ENCODE data around the gene MBNL1.

The MBNL1 gene

GRCh38 chr3:152446495-152446894 is 177.8 kb downstream of the MBNL1 start:
- ATAC-seq: no peak

DNA sequence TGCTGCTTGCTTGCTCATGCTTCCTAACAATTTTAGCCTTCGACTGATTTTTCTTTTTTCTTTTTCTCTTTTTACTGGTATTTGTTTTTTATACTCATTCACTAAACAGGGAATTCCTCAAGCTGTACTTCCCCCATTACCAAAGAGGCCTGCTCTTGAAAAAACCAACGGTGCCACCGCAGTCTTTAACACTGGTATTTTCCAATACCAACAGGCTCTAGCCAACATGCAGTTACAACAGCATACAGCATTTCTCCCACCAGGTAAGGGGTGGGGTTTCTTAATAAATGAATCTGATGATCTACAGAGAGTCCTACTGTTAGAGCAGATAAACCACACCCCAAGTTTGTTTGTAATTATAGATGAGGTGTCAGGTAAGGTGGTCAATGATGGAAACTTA is 178.8 kb downstream of the MBNL1 start:
- no peak for ATAC-seq
- TF ChIP-seq SNAI2 (CRISPR knock-in tag; IDR thresholded peaks at IDR 0.05) (no peak), TCF4 (CRISPR knock-in tag; IDR thresholded peaks at IDR 0.05; ENCODE audit: borderline replicate concordance) (no peak), ZNF565 (CRISPR knock-in tag; conservative IDR thresholded peaks at IDR 0.05; ENCODE audit: low read depth) (no peak), ARNTL (CRISPR knock-in tag; IDR thresholded peaks at IDR 0.05; ENCODE audit: borderline replicate concordance, low read depth) (no peak), PATZ1 (CRISPR knock-in tag; IDR thresholded peaks at IDR 0.05; ENCODE audit: borderline replicate concordance) (no peak), OSR1 (CRISPR knock-in tag; IDR thresholded peaks at IDR 0.05) (no peak), CSDC2 (CRISPR knock-in tag; IDR thresholded peaks at IDR 0.05) (no peak), RARB (CRISPR knock-in tag; IDR thresholded peaks at IDR 0.05) (no peak), PPARA (CRISPR knock-in tag; IDR thresholded peaks at IDR 0.05; ENCODE audit: borderline replicate concordance) (no peak), CREB5 (CRISPR knock-in tag; IDR thresholded peaks at IDR 0.05; ENCODE audit: low read depth) (no peak)
- TF ChIP-seq, protein P1, sequence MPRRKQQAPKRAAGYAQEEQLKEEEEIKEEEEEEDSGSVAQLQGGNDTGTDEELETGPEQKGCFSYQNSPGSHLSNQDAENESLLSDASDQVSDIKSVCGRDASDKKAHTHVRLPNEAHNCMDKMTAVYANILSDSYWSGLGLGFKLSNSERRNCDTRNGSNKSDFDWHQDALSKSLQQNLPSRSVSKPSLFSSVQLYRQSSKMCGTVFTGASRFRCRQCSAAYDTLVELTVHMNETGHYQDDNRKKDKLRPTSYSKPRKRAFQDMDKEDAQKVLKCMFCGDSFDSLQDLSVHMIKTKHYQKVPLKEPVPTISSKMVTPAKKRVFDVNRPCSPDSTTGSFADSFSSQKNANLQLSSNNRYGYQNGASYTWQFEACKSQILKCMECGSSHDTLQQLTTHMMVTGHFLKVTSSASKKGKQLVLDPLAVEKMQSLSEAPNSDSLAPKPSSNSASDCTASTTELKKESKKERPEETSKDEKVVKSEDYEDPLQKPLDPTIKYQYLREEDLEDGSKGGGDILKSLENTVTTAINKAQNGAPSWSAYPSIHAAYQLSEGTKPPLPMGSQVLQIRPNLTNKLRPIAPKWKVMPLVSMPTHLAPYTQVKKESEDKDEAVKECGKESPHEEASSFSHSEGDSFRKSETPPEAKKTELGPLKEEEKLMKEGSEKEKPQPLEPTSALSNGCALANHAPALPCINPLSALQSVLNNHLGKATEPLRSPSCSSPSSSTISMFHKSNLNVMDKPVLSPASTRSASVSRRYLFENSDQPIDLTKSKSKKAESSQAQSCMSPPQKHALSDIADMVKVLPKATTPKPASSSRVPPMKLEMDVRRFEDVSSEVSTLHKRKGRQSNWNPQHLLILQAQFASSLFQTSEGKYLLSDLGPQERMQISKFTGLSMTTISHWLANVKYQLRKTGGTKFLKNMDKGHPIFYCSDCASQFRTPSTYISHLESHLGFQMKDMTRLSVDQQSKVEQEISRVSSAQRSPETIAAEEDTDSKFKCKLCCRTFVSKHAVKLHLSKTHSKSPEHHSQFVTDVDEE (CRISPR knock-in tag; IDR thresholded peaks at IDR 0.05): no peak
- TF ChIP-seq, protein P2, sequence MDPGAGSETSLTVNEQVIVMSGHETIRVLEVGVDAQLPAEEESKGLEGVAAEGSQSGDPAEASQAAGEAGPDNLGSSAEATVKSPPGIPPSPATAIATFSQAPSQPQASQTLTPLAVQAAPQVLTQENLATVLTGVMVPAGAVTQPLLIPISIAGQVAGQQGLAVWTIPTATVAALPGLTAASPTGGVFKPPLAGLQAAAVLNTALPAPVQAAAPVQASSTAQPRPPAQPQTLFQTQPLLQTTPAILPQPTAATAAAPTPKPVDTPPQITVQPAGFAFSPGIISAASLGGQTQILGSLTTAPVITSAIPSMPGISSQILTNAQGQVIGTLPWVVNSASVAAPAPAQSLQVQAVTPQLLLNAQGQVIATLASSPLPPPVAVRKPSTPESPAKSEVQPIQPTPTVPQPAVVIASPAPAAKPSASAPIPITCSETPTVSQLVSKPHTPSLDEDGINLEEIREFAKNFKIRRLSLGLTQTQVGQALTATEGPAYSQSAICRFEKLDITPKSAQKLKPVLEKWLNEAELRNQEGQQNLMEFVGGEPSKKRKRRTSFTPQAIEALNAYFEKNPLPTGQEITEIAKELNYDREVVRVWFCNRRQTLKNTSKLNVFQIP (CRISPR knock-in tag; IDR thresholded peaks at IDR 0.05; ENCODE audit: borderline replicate concordance, low read depth): no peak

More at GRCh38 chr3:152446495-152446894, 177.8 kb downstream of the MBNL1 start:
- TF ChIP-seq ZNF8 (CRISPR knock-in tag; IDR thresholded peaks at IDR 0.05) (no peak), ZFP3 (CRISPR knock-in tag; IDR thresholded peaks at IDR 0.05) (no peak), PATZ1 (CRISPR knock-in tag; IDR thresholded peaks at IDR 0.05; ENCODE audit: borderline replicate concordance) (no peak), CSDC2 (CRISPR knock-in tag; IDR thresholded peaks at IDR 0.05) (no peak), BACH2 (CRISPR knock-in tag; IDR thresholded peaks at IDR 0.05; ENCODE audit: borderline replicate concordance) (no peak), GLIS3 (CRISPR knock-in tag; IDR thresholded peaks at IDR 0.05) (no peak), TCF4 (CRISPR knock-in tag; IDR thresholded peaks at IDR 0.05; ENCODE audit: borderline replicate concordance) (no peak), SNAI2 (CRISPR knock-in tag; IDR thresholded peaks at IDR 0.05) (no peak), ZNF565 (CRISPR knock-in tag; conservative IDR thresholded peaks at IDR 0.05; ENCODE audit: low read depth) (no peak), OSR1 (CRISPR knock-in tag; IDR thresholded peaks at IDR 0.05) (no peak), TOX (CRISPR knock-in tag; IDR thresholded peaks at IDR 0.05; ENCODE audit: borderline replicate concordance) (no peak)
- TF ChIP-seq, protein P2 (CRISPR knock-in tag; IDR thresholded peaks at IDR 0.05; ENCODE audit: borderline replicate concordance, low read depth): no peak
- TF ChIP-seq, protein P3, sequence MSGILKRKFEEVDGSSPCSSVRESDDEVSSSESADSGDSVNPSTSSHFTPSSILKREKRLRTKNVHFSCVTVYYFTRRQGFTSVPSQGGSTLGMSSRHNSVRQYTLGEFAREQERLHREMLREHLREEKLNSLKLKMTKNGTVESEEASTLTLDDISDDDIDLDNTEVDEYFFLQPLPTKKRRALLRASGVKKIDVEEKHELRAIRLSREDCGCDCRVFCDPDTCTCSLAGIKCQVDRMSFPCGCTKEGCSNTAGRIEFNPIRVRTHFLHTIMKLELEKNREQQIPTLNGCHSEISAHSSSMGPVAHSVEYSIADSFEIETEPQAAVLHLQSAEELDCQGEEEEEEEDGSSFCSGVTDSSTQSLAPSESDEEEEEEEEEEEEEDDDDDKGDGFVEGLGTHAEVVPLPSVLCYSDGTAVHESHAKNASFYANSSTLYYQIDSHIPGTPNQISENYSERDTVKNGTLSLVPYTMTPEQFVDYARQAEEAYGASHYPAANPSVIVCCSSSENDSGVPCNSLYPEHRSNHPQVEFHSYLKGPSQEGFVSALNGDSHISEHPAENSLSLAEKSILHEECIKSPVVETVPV (CRISPR knock-in tag; IDR thresholded peaks at IDR 0.05): no peak
- TF ChIP-seq, protein P1 (CRISPR knock-in tag; IDR thresholded peaks at IDR 0.05): no peak
